ENCODE data around the gene PIP5K1C. TPM values are rescaled to one million over a fixed set of nuclear protein-coding genes. Genes with fewer than 3 reads are reported as not detected.

The PIP5K1C gene, protein sequence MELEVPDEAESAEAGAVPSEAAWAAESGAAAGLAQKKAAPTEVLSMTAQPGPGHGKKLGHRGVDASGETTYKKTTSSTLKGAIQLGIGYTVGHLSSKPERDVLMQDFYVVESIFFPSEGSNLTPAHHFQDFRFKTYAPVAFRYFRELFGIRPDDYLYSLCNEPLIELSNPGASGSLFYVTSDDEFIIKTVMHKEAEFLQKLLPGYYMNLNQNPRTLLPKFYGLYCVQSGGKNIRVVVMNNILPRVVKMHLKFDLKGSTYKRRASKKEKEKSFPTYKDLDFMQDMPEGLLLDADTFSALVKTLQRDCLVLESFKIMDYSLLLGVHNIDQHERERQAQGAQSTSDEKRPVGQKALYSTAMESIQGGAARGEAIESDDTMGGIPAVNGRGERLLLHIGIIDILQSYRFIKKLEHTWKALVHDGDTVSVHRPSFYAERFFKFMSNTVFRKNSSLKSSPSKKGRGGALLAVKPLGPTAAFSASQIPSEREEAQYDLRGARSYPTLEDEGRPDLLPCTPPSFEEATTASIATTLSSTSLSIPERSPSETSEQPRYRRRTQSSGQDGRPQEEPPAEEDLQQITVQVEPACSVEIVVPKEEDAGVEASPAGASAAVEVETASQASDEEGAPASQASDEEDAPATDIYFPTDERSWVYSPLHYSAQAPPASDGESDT
- polyA plus RNA-seq (ENCODE audit: insufficient read length), result 22.0 TPM

DNA sequence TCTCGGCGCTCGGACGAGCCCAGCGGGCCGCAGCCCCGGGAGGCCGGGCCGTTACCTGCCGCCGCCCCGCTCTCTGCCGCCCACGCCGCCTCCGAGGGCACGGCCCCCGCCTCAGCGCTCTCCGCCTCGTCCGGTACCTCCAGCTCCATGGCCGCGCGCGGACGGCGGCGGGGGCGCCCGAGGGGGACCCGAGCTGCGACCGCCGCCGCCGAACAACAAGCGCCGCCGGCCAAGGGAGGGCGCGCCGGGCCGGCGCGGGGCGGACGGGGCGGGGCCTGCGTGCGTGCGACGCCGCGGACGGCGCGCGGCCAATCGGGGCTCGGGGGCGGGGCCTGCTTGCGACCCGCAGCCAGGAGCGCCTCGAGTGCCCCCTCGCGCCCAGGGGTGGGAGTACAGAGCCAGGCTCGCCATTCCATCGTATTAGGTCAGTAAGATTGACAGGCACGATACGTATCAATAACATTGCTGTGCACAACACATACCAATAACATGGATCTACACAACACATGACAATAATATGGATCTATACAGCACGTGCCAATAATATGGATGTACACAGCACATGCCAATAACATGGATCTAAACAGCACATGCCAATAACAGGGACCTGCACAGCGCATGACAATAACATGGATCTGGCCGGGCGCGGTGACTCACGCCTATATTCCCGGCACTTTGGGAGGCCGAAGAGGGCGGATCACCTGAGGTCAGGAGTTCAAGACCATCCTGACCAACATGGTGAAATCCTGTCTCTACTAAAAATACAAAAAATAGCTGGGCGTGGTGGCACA lies at the start of gene PIP5K1C:
Gene PIP5K1C (minus strand): TSS at position 227 of the 791 bp plus-strand sequence. CDS start 78 bp downstream, at position 149.
- DNase-seq (ENCODE audit: low read depth), result no peak

DNA sequence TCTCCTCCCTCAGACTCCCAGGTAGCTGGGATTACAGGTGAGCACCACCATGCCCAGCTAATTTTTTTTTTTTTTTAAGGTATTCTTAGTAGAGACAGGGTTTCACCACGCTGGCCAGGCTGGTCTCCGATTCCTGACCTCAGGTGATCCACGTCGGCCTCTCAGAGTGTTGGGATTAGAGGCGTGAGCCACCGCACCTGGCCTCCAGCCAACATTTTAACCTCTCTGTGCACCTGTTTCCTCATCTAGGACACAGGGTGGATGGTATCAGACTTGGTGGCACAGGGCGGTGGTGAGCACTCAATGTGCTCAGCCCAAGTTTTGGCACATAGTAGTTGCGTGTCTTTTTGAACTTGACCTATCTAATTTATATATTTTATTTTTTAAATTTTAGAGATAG lies 48.7 kb upstream of the PIP5K1C start:
- DNase-seq (ENCODE audit: low read depth), result no peak

DNA sequence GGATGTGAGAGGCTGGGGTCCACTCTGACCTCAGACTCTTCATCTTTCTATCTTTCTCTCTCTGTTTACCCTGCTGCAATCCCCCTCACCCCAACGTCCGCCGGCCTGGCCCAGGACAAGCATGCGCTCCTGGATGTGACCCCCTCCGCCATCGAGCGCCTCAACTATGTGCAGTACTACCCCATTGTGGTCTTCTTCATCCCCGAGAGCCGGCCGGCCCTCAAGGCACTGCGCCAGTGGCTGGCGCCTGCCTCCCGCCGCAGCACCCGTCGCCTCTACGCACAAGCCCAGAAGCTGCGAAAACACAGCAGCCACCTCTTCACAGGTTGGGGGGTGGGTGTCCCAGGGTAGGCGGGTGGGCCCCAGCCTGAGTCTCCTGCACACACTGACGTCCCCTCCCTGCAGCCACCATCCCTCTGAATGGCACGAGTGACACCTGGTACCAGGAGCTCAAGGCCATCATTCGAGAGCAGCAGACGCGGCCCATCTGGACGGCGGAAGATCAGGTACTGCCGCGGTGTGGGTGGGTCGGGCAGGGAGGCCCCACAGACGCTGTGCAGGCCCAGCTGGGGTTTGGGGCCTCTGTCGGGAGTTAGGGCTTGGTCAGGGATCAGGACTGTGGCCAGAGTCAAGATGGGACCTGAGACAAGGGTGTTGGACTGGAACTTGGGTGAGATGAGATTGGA lies 46.2 kb upstream of the PIP5K1C start:
- DNase-seq (ENCODE audit: low read depth), result no peak

DNA sequence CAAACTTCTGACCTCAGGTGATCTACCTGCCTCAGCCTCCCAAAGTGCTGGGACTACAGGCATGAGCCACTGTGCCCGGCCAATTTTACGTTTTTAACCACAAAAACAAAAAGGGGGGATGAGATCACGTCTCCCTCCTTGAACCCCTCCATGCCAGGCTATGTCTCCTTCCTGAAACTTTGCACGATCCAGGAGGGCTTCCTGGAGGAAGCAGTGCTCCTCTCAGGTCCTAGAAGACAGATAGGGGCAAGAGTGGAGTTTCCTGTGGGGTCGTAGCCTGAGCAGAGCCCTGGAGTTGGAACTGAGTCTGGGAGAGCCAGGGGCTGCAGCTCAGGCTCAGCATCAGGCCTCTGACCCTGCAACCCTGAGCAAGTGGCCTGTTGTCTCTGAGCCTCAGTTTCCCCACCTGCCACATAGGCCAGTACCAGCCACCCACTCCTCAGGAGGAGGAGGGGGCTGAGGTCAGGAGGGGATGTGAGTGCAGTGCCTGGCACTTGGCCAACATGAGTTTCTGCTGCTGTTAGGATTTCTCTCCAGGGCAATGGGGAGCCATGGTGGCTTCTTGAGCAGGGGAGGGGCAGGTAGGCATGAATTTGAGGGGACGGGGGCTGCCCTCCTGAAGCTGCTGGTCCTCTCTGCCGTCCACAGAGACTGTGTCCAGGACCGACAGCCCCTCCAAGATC lies 45.2 kb upstream of the PIP5K1C start:
- no peak for DNase-seq (ENCODE audit: low read depth)

DNA sequence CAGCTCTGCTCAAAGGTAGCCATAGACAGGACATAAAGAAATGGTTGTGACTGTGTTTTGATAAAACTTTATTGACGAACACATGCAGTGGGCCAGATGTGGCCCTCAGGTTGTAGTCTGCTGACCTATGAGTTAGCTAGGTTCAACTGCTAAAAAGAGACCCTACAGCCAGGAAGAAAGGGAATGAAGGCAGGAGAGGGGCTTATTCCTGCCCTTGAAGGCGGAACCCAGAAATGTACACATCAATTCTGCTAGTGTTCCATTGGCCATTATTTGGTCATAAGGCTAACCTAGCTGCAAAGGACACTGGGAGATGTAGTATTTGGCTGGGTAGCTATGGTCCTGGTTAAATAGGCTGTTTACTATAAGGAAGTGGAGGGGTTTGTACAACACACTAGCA lies 43.2 kb upstream of the PIP5K1C start:
- no peak for DNase-seq (ENCODE audit: low read depth)

DNA sequence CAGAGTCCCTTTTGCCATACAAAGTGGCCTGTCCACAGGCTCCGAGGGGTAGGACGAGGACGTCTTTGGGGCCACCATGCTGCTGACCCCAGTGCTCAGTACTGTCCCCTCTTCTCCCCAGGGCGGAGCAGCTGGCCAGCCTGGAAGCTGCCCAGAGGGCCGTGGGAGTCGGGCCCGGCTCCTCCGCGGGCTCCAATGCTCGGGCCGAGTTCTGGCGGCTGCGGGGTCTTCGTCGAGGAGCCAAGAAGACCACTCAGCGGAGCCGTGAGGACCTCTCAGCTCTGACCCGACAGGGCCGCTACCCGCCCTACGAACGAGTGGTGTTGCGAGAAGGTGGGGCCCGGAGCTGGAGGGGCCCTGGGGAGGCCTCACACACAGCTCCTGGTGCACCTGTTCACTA lies 40.2 kb upstream of the PIP5K1C start:
- DNase-seq (ENCODE audit: low read depth), result no peak

DNA sequence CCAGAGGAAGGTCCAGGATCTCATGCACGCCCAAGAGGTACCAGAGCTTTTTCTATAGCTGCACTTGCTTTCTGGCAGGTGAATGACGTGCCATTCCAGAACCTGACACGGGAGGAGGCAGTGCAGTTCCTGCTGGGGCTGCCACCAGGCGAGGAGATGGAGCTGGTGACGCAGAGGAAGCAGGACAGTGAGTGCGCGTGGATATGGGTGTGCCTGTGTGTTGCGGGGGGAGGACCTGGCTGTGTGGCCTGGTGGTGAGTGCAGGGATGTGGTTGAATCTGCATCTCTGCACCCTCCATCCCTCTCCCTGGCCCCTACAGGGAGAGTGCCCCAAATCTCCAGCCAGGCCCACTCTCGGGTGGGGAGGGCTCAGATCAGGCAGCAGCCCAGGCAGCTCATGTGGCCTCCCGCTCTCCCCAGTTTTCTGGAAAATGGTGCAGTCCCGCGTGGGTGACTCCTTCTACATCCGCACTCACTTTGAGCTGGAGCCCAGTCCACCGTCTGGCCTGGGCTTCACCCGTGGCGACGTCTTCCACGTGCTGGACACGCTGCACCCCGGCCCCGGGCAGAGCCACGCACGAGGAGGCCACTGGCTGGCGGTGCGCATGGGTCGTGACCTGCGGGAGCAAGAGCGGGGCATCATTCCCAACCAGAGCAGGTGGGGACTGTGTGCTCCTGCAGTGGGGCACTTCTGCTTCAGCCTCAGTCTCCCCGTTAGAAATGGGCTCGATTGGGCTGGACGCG lies 38.4 kb upstream of the PIP5K1C start:
- no peak for DNase-seq (ENCODE audit: low read depth)

DNA sequence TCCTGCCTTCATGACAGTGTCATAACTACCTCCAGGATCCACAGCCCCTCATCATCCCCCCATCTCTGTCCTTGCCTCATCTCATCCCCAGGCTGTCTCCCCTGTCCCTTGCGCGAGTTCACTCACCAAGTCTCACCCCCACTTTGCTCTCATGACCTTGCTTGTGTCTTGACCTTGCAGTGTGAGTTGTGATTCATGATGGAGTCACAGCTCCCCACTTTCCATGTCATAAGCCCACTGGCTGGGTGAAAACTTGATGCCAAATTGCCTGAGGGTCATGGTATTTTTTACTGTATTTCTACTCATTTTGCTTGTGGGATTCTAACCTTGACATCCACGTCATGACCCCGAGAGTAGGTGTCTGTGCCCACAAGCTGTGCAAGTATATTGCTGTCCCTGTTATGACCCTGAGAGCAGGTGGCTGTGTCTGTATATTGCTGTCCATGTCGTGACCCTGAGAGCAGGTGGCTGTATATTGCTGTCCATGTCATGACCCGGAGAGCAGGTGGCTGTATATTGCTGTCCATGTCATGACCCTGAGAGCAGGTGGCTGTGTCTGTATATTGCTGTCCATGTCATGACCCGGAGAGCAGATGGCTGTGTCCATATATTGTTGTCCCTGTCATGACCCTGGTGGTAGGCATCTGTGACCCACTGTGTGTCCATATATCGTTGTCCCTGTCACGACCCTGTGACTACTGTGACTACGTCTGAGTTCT lies 37.4 kb upstream of the PIP5K1C start:
- DNase-seq (ENCODE audit: low read depth), result no peak

DNA sequence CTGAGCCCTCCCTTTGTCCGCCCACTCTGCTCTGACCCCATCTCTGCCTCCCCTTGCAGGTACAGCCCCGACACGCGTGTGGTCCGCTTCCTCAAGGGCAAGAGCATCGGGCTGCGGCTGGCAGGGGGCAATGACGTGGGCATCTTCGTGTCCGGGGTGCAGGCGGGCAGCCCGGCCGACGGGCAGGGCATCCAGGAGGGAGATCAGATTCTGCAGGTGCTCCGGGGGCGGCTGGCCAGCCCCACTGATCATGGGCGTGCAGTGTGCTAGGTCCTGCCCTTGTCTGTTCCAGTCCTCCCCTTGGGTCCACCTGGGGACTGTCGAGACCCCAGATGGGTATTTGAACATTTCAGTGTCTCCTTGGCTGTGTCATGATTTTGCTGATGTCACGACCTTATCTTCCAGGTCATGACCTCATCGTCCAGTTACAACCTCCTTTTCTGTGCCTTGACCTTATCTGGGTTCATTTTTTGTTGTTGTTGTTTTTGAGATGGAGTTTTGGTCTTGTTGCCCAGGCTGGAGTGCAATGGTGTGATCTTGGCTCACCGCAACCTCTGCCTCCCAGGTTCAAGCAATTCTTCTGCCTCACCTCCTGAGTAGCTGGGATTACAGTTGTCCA lies 35.9 kb upstream of the PIP5K1C start:
- no peak for DNase-seq (ENCODE audit: low read depth)

DNA sequence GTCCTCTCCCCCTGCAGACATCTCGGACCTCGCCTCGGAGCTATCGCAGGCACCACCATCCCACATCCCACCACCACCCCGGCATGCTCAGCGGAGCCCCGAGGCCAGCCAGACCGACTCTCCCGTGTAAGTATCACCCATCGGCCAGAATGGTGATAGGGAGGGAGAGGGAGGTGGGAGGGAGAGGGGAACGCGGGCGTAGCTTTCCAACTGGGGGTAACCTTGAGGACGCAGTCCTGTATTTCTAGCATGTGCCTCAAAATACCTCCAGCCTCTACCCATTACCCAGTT lies 34.0 kb upstream of the PIP5K1C start:
- no peak for DNase-seq (ENCODE audit: low read depth)

DNA sequence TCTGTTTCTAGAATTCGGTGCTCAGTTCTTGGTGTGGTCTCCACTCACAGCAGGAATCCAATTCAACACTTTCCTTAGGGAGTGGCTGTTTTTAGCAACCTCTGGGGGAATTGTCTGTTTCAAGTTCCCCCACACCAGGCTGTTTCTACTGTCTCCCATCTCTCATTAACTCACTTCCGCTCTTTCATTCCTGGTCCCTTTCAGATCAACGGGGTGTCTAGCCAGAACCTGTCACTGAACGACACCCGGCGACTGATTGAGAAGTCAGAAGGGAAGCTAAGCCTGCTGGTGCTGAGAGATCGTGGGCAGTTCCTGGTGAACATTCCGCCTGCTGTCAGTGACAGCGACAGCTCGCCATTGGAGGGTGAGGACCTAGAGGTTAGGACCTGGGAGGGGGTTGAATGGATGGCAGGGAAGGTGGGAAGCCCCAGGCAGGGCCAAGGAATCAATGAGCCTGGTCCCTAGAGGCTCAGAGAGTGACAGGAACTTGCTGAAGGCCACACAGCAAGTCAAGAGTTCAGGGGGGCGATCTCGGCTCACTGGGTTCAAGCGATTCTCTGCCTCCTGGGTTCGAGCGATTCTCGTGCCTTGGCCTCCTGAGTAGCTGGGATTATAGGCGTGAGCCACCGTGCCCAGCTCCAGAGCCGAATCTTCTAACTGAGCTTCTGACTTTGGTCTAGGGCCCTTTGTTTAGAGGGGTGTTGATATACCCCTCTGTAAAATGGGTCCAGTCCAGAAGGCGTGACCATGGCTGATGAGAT lies 33.5 kb upstream of the PIP5K1C start:
- DNase-seq (ENCODE audit: low read depth), result no peak

DNA sequence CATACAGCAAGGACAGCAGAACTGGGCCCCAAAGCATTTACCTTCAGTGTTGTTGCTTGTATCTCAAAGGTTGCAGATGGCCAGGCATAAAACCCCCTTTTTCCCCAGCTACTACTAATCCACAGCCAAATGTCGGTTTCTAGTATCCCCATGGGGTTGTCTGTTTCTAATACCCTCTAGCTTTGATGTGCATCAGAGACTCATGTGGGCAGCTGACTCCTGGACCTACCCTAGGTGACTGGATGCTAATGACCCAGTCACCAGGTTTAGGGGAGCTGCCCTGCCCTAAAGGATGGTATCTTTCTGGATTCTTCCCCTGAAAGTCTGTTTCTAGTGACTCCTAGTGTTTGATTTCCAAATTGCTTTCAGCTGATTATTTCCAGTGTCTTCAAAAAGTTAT lies 31.8 kb upstream of the PIP5K1C start:
- no peak for DNase-seq (ENCODE audit: low read depth)

DNA sequence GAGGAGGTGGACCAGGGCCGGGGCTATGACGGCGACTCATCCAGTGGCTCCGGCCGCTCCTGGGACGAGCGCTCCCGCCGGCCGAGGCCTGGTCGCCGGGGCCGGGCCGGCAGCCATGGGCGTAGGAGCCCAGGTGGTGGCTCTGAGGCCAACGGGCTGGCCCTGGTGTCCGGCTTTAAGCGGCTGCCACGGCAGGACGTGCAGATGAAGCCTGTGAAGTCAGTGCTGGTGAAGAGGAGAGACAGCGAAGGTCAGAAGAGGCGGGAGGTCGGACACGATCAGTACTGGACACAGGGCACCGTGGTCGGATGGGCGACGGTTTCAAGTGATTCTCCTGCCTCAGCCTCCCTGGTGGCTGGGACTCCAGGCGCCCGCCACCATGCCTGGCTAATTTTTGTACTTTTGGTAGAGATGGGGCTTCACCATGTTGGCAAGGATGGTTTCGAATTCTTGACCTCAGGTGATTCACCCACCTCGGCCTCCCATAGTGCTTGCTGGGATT lies 30.2 kb upstream of the PIP5K1C start:
- DNase-seq (ENCODE audit: low read depth), result no peak

DNA sequence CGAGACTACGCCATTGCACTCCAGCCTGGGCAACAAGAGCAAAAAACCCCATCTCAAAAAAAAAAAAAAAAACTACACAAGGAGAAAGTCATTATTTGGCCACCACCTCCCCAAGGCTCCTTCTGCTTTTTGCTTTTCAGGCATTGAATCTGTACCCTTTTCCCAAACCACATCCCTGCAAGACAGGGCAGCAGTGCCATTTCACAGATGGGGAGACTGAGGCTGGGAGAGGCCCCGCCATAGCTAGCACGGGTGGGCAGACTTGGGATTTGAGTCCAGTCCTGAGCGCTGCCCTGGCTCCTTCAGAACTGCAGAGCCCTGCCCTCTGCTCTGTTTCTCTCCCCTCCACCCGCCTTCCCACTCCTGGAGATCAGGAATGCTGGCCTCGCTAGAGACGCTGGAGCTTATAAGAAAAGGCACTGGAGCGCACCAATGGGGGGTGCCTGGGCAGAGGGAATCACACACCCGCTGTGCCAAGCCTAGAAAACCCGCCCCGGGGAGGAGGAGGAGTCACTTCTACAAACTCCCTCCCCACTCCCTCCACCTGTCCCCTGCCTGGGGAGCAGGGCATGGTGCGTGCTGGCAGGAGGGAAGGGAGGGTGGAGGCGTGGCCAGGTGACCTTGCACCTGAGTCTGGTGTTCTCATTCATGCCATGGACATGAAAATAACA lies 25.5 kb upstream of the PIP5K1C start:
- no peak for DNase-seq (ENCODE audit: low read depth)

DNA sequence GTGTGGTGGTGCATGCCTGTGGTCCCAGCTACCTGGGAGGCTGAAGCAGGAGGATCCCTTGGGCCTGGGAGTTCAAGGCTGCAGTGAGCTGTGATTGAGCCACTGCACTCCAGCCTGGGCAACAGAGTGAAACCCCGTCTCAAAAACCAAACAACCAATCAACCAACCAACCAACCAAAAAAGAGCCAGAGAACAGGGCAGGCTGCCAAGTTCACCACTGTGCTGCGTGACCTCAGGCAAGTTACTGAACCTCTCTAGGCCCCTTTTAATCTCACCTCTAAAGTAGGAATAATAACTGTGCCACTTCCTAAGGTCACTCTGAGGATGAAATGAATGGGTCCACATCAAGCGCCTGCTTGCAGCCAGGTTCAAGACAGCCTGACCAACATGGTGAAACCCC lies 24.9 kb upstream of the PIP5K1C start:
- no peak for DNase-seq (ENCODE audit: low read depth)

DNA sequence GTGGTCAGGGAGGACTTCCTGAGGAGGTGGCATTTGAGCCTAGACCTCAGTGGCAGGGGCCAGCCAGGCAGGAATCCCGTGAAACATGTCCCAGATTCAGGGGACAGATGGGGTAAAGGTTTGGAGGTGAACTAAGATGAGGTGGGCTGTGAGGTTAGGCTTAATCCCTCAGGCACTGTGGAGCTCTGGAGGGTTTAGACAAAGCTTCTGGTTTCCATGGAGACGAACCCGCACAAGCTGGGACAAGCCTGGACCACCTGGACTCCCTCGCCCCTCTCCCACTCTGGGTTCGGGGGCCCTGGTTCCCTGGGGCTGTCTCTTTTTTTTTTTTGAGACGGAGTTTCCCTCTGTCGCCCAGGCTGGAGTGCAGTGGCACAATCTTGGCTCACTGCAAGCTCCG lies 23.6 kb upstream of the PIP5K1C start:
- no peak for DNase-seq (ENCODE audit: low read depth)

DNA sequence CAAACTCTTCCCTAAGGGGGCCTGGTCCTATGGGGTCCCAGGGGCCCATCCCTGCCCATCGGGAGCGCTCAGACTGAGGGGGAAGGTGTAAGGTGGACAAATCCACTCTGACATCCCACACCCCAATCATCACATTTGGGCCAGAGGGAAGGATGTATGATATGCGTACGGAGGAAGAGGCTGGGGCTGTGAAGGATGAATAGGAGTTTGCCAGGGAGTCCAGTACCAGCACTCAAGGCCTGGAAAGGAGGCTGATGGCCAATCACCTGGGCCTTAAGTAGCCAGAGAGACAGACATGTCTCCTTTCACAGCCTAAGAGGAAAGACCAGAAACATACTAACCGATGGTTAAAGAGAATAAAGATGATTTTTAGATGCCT lies 22.8 kb upstream of the PIP5K1C start:
- DNase-seq (ENCODE audit: low read depth), result no peak

DNA sequence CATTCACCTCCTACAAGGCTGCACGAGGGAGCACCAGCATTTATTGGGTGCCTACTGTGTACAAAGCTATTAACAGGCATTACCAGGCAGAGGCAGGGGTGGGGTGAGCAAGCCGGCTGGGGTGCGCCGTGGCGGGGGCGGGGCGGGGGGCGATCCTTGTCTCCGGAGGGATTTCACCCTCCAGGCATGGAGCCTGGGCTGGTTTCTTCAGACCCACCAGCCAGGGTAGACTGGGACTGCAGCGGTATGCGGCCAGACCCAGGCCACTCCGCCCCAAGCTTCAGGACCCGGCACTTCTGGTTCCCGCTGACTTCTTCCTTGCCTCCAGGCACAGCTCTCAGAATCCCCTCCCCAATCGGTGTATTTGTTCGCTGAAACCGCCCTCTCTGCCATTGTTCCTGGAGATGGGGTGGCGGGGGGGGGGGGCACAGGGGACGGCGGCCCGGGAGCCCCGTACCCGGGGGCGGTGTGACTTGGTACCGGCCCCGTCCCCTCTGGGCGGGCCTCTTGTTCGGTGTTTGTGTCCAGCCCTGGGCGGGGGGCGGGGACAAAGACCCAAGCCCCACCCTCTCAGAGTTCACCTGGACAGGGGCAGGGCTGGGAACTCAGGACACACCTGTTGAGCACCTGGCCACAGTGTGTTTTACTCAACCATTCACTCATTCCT lies 22.3 kb upstream of the PIP5K1C start:
- no peak for DNase-seq (ENCODE audit: low read depth)

Data from forelimb muscle (tissue), 1 donor.